Heart right ventricle (tissue), 16 donors: Measurements from ENCODE around the gene CDC42EP3. TPM values are rescaled to one million over a fixed set of nuclear protein-coding genes. Genes with fewer than 3 reads are reported as not detected.

Experiments used
- ATAC-seq, 8 donors: fragments of 200-7000 bp; cut with Tn5 transposase; one replicate each; pipeline ENCODE4 v1.9.1; 2020; ENCODE audit warnings: mild to moderate bottlenecking in 8 of 8, moderate library complexity in 8 of 8, moderate number of reproducible peaks in 1 of 8
- DNase-seq, 2 donors: peaks; one replicate each; pipeline ENCODE4 v3.0.0-alpha.2; 2020
- H3K27ac ChIP-seq, 10 donors: fragments of 200-600 bp; sonication (generic) in 2 of 10; one replicate each; pipeline versions ENCODE4 v1.5.0 to v1.8.0; 2020 to 2022; ENCODE audit warnings: mild to moderate bottlenecking in 3 of 10
- H3K27me3 ChIP-seq, 7 donors: fragments of 200-600 bp; one replicate each; pipeline ENCODE4 v1.8.0; 2021 to 2022; ENCODE audit warnings: mild to moderate bottlenecking in 2 of 7
- H3K36me3 ChIP-seq, 9 donors: fragments of 200-600 bp; sonication (generic) in 1 of 9; one replicate each; pipeline versions ENCODE4 v1.5.0 to v1.8.0; 2020 to 2022; ENCODE audit warnings: mild to moderate bottlenecking in 2 of 9
- H3K4me1 ChIP-seq, 9 donors: fragments of 200-600 bp; sonication (generic) in 1 of 9; one replicate each; pipeline versions ENCODE4 v1.5.0 to v1.8.0; 2020 to 2022; ENCODE audit warnings: mild to moderate bottlenecking in 4 of 9
- H3K4me3 ChIP-seq, 10 donors: fragments of 200-600 bp; sonication (generic) in 2 of 10; one replicate each; pipeline versions ENCODE4 v1.5.0 to v1.8.0; 2020 to 2022; ENCODE audit warnings: mild to moderate bottlenecking in 7 of 10, moderate library complexity in 2 of 10
- H3K9me3 ChIP-seq, 11 donors: fragments of 200-600 bp in 10 of 11; sonication (generic) in 2 of 11; one replicate each; pipeline versions ENCODE4 v1.5.0 to v1.8.0; 2013 to 2022; ENCODE audit warnings: mild to moderate bottlenecking in 2 of 11, control low read depth in 1 of 11, moderate library complexity in 1 of 11
- WGBS, 2 donors: extraction: QIAGEN DNeasy Blood & Tissue Kit; methylation state at CpG; one replicate each; pipeline ENCODE4 v1.1.7; 2013; ENCODE audit warnings: inconsistent platforms in 1 of 2; 5-methylcytosine and 5-hydroxymethylcytosine counted together
- intact Hi-C, 10 donors: fragments of 100-400 bp; cut with DNase I; formaldehyde crosslinking; loops; one replicate each; pipeline versions ENCODE4 v1.11.1 to v1.14.2; 2022
- long read RNA-seq, 3 donors: library from polyadenylated mRNA; unstranded; transcript quantifications; one replicate each; pipeline ENCODE4 v2.0.0, GENCODE V29; 2020 to 2021
- polyA plus RNA-seq, 2 donors: library from polyadenylated mRNA; stranded (reverse); fragments of 200-250 nt; gene quantifications; one replicate each; pipeline ENCODE4 v1.2.3, GENCODE V29; 2013
- total RNA-seq, 10 donors: library from RNA; stranded (reverse); fragmentation: NEBNext Ultra II Directional in 3 of 10; extraction: Animal tissue kit (Norgen Biotek cat#: 25700) in 3 of 10; gene quantifications; one replicate each; pipeline versions ENCODE4 v1.2.1 to v1.2.4, GENCODE V29; 2021 to 2023
- TF ChIP-seq, protein P1 (sequence below), 9 donors: fragments of 200-600 bp; sonication (generic) in 2 of 9; IDR thresholded peaks; one replicate each; pipeline versions ENCODE4 v1.5.0 to v1.8.0; 2021 to 2022; ENCODE audit warnings: antibody characterized with exemption in 9 of 9, mild to moderate bottlenecking in 5 of 9, moderate library complexity in 1 of 9
- donor health status: Arrhythmogenic right ventricular cardiomyopathy.
- donor health status: ischemic (EF 13 %, LVEDD 7.1; RV severe dilation, severe dysfunction).
- donor health status: healthy with polysubstance abuse.
- donor health status: DM: no; HTN: yes; CAD: no.
- donor health status: DM: no; HTN: no; CAD: no.
- donor health status: ischemic (EF 25% LVEDD 6.9; RV normal size, moderate dysfunction).
- donor health status: ischemic (EF 25% LVEDD 5.7; RV mildly dilated, moderate dysfunction).
- donor health status: healthy.
- donor health status: DM: yes; HTN: yes; CAD: no.
- donor health status: Ischemic cardiomyopathy.
- donor health status: ischemic (EF 35%, LVEDD 5.7; RV mildly dilated, moderate dysfunction).
- donor health status: nonischemic (EF 11% LVEDD 7.7; RV severe dilation, severe dysfunction).
- donor health status: DM: yes; HTN: yes; CAD: no.
- donor health status: PGD.
- donor health status: ischemic (EF 29% LVEDD 5.4; RV normal size, mild dysfunction).
- donor health status: nonischemic (EF 23%, LVEDD 6.1; RV moderate dilation, normal function).

The CDC42EP3 gene, protein sequence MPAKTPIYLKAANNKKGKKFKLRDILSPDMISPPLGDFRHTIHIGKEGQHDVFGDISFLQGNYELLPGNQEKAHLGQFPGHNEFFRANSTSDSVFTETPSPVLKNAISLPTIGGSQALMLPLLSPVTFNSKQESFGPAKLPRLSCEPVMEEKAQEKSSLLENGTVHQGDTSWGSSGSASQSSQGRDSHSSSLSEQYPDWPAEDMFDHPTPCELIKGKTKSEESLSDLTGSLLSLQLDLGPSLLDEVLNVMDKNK
- total RNA-seq (100 to 1,000 TPM in 6 of 10 donors, 10 to 100 TPM in 4; 67.3 to 188 (median 143) TPM), polyA plus RNA-seq (10 to 100 TPM; 28.4 to 32.9 TPM)
- long read RNA-seq, donor 1, full-length matches to known transcripts, result 46 of 98 reads
- long read RNA-seq, donor 1, partial matches to known transcripts, result 0 of 98 reads
- long read RNA-seq, donor 1, other reads (novel, unspliced or antisense), result 52 of 98 reads
- long read RNA-seq, donor 2, full-length matches to known transcripts, result 58 of 106 reads
- long read RNA-seq, donor 2, partial matches to known transcripts, result 0 of 106 reads
- long read RNA-seq, donor 2, other reads (novel, unspliced or antisense), result 48 of 106 reads
- long read RNA-seq, donor 3, full-length matches to known transcripts, result 66 of 103 reads
- long read RNA-seq, donor 3, partial matches to known transcripts, result 0 of 103 reads
- long read RNA-seq, donor 3, other reads (novel, unspliced or antisense), result 37 of 103 reads

DNA sequence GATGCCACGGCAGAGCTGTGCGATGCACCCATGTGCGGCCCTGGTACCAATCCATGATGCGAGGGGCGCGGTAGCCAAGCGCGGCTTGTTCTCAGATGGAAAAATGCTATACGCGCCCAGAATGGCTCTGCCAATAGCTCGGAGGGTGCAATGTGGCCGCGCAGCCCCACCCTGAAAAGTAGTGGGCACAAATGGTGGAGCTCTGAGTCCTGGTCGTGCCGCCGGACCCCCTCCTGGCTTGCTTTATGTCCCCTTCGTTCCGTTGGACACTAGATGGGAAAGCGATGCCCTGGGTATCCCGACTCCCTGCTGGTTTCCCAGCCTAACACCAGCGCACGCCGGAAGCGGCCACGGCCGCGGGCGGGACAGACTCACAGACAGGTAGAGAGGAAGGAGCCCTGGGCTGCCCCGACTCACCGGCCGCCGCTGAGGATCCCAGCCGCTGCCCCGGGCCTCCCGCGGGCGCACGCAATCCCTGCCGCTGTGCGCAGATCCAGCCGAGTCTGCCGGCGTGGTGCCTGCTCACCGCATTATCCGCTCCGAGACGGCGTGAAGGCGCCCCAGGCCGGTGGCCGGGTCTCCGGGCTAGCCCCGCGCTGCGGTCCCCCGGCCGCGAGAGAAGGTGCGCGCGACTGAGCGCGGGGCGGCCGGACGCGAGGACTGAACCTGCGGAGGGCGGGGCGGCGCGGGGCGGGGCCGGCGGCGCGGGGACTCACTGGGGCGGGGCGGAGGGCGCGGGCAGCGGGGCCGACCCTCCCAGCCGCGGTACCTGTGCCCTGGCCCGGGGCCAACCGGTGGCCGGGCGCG, at the start of gene CDC42EP3:
TSS of gene CDC42EP3 (minus strand) at position 634 of the 807 bp plus-strand sequence. CDS start 25,055 bp downstream, outside the sequence.
- no peaks in the 10 kb centered on the region for H3K27me3 ChIP-seq
- H3K36me3 ChIP-seq, result peaks cover 0 to 7% (median 0%) of the 10 kb centered on the region in 9 donors
- H3K9me3 ChIP-seq, result no peaks in the 10 kb centered on the region
- peak within 1 kb of the TSS; percentile 78 to 99 (median 95) for H3K4me3 ChIP-seq
- intact Hi-C loops, result loop anchor here (1.0 to 10.0 kb wide), 15 partner anchors 16 to 256 kb away; no protein-coding TSS in a partner anchor
- ATAC-seq (peak; percentile 64 to 89 (median 76)), DNase-seq (peak; percentile 61 to 73)
- peaks cover 3 to 72% (median 40%) of the 10 kb centered on the region in 9 donors for H3K4me1 ChIP-seq
- TF ChIP-seq, protein P1, sequence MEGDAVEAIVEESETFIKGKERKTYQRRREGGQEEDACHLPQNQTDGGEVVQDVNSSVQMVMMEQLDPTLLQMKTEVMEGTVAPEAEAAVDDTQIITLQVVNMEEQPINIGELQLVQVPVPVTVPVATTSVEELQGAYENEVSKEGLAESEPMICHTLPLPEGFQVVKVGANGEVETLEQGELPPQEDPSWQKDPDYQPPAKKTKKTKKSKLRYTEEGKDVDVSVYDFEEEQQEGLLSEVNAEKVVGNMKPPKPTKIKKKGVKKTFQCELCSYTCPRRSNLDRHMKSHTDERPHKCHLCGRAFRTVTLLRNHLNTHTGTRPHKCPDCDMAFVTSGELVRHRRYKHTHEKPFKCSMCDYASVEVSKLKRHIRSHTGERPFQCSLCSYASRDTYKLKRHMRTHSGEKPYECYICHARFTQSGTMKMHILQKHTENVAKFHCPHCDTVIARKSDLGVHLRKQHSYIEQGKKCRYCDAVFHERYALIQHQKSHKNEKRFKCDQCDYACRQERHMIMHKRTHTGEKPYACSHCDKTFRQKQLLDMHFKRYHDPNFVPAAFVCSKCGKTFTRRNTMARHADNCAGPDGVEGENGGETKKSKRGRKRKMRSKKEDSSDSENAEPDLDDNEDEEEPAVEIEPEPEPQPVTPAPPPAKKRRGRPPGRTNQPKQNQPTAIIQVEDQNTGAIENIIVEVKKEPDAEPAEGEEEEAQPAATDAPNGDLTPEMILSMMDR (IDR thresholded peaks at IDR 0.05), result no peak
- H3K27ac ChIP-seq, result peak within 1 kb of the TSS; percentile 91 to 100 (median 99)
- WGBS, 2 donors, result 0 to 1% methylated on average over 76 to 90 of the region's 90 CpGs

DNA sequence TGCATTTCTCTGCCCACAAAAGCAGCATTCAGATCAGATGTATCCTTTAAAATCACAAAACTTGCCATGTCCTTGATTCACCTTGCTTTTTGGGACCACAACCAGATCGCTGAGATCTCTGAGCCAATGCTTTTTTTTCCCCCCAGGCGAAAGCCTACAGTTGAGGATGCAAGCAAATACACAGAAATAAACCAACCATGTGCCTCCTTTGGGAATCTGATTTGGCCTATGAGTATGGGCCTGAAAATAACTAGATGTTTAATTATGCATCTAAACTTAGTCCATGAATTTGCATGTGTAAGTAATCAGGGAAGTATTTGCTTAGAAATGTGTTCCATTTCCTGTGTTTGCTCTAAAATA, 49.7 kb upstream of the CDC42EP3 start:
- 78 to 81% methylated on average over 2 of the region's 2 CpGs for WGBS, 2 donors
- H3K27ac ChIP-seq, result no peak overlapping the region
- no peak for ATAC-seq

DNA sequence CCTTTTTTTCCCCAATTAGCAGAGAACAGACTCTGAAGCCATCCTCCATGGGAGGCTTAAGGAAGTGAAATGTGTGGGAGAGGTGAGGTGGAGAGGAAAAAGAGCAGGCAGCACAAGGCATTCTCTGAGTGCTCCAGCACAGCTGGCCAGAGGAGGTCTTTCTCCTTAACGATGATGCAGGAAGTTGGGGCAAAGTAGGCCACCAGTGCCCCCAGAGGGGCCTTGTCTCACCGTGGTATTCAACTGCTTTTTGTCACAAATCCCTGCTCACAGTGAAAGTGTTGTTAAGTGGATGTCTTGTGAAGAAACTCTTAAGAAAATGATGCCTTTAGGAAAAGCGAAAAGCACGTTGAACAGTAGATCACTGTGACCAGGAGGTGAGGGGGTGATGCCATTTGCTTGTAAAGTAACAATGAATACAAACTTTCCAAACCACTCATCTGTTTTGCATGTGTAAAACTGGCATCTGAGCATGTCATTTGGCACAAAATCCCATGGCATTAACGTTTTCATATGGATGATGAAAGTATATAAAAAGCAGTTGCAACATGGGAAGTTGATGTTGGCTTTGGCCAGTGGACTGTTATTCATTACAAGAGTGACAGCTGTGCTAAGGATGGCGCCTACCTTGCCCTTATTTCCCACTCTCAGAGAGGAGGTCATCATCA, 49.2 kb upstream of the CDC42EP3 start:
- intact Hi-C loops, result no loop called here
- no peak for ATAC-seq
- no peak for DNase-seq
- Histone ChIP-seq H3K27me3 (no peaks in the 10 kb centered on the region), H3K27ac (no peak overlapping the region), H3K9me3 (peaks cover 0 to 10% (median 0%) of the 10 kb centered on the region in 11 donors), H3K4me3 (no peak overlapping the region), H3K36me3 (no peaks in the 10 kb centered on the region), H3K4me1 (peaks cover 0 to 16% (median 0%) of the 10 kb centered on the region in 9 donors)
- TF ChIP-seq, protein P1 (IDR thresholded peaks at IDR 0.05), result no peak
- WGBS, 2 donors, result 58 to 66% methylated on average over 6 of the region's 6 CpGs

More for the DNA sequence above, 49.7 kb upstream of the CDC42EP3 start:
- peaks cover 0 to 16% (median 0%) of the 10 kb centered on the region in 9 donors for H3K4me1 ChIP-seq
- H3K4me3 ChIP-seq, result no peak overlapping the region
- no peaks in the 10 kb centered on the region for H3K36me3 ChIP-seq
- H3K9me3 ChIP-seq, result peaks cover 0 to 8% (median 0%) of the 10 kb centered on the region in 11 donors
- intact Hi-C loops, result no loop called here
- TF ChIP-seq, protein P1 (IDR thresholded peaks at IDR 0.05), result no peak
- H3K27me3 ChIP-seq, result no peaks in the 10 kb centered on the region
- DNase-seq, result no peak
